HTR-8/SVneo (cell line): ENCODE data around the gene MARK1.
"Not testable (repeated sequence)": the region's sequence is repeated elsewhere in the genome, so short reads cannot be mapped to it uniquely, and the experiment has no call there.

ENCODE experiments used
- DNase-seq: peaks from one replicate; pipeline ENCODE4 v3.0.0; 2011; ENCODE audit warnings: low spot score, mixed read lengths; ENCODE audit not compliant: insufficient read length
- FAIRE-seq: peaks from 2 replicates; lab custom pipeline; 2011; peaks lifted over from hg19 to GRCh38; lab: Jason Lieb, UNC

MARK1 gene

GRCh38 chr1:220604926-220605325 is 77.0 kb downstream of the MARK1 start:
- FAIRE-seq (no peak), DNase-seq (no peak)

GRCh38 chr1:220605651-220606050 is 77.7 kb downstream of the MARK1 start:
- not testable (repeated sequence) for FAIRE-seq, DNase-seq

- not testable (repeated sequence) for DNase-seq
Measured at GRCh38 chr1:220611100-220611499, 83.2 kb downstream of the MARK1 start.

GRCh38 chr1:220616836-220617235 is 88.9 kb downstream of the MARK1 start:
- FAIRE-seq: no peak
- DNase-seq: no peak

More at GRCh38 chr1:220611100-220611499, 83.2 kb downstream of the MARK1 start:
- not testable (repeated sequence) for FAIRE-seq

GRCh38 chr1:220628431-220628830 is 100.5 kb downstream of the MARK1 start:
- DNase-seq: no peak

GRCh38 chr1:220631238-220631815 is 103.4 kb downstream of the MARK1 start:
- DNase-seq: no peak
- FAIRE-seq: no peak

More at GRCh38 chr1:220628431-220628830, 100.5 kb downstream of the MARK1 start:
- FAIRE-seq: no peak

- DNase-seq (no peak), FAIRE-seq (no peak)
Measured at GRCh38 chr1:220637759-220638158, 109.8 kb downstream of the MARK1 start.

GRCh38 chr1:220642285-220642684 is 114.3 kb downstream of the MARK1 start:
- DNase-seq: no peak
- no peak for FAIRE-seq

GRCh38 chr1:220652995-220653394 is 125.1 kb downstream of the MARK1 start:
- FAIRE-seq (no peak), DNase-seq (no peak)

- FAIRE-seq (no peak), DNase-seq (no peak)
Measured at GRCh38 chr1:220655509-220655908, 127.6 kb downstream of the MARK1 start.

- FAIRE-seq (no peak), DNase-seq (no peak)
Measured at GRCh38 chr1:220655961-220656740, 128.2 kb downstream of the MARK1 start.

- FAIRE-seq (no peak), DNase-seq (no peak)
Measured at GRCh38 chr1:220666349-220666748, 138.4 kb downstream of the MARK1 start.

- DNase-seq (no peak), FAIRE-seq (no peak)
Measured at GRCh38 chr1:220669005-220669404, 141.1 kb downstream of the MARK1 start.

GRCh38 chr1:220670365-220670764 is 142.4 kb downstream of the MARK1 start:
- FAIRE-seq (no peak), DNase-seq (no peak)

GRCh38 chr1:220673921-220674320 is 146.0 kb downstream of the MARK1 start:
- FAIRE-seq: no peak
- DNase-seq: no peak

- DNase-seq (no peak), FAIRE-seq (no peak)
Measured at GRCh38 chr1:220677251-220677650, 149.3 kb downstream of the MARK1 start.

GRCh38 chr1:220680085-220680687 is 152.2 kb downstream of the MARK1 start:
- DNase-seq: peak; percentile 54

GRCh38 chr1:220681220-220681880 is 153.4 kb downstream of the MARK1 start:
- FAIRE-seq: no peak
- no peak for DNase-seq

More at GRCh38 chr1:220680085-220680687, 152.2 kb downstream of the MARK1 start:
- no peak for FAIRE-seq

- DNase-seq: no peak
- FAIRE-seq: no peak
Measured at GRCh38 chr1:220682901-220683576, 155.1 kb downstream of the MARK1 start.

- not testable (repeated sequence) for DNase-seq, FAIRE-seq
Measured at GRCh38 chr1:220683716-220684115, 155.8 kb downstream of the MARK1 start.
